ENCODE results near the gene ZNF200. TPM values are rescaled to one million over a fixed set of nuclear protein-coding genes. Genes with fewer than 3 reads are reported as not detected.

The ZNF200 gene
- total and polyA plus RNA-seq, 2 of the 13 experiments (the other 11 are each of a cell fraction or from before 2014, with no cell fraction given): 3.5 to 16.5 TPM

DNA sequence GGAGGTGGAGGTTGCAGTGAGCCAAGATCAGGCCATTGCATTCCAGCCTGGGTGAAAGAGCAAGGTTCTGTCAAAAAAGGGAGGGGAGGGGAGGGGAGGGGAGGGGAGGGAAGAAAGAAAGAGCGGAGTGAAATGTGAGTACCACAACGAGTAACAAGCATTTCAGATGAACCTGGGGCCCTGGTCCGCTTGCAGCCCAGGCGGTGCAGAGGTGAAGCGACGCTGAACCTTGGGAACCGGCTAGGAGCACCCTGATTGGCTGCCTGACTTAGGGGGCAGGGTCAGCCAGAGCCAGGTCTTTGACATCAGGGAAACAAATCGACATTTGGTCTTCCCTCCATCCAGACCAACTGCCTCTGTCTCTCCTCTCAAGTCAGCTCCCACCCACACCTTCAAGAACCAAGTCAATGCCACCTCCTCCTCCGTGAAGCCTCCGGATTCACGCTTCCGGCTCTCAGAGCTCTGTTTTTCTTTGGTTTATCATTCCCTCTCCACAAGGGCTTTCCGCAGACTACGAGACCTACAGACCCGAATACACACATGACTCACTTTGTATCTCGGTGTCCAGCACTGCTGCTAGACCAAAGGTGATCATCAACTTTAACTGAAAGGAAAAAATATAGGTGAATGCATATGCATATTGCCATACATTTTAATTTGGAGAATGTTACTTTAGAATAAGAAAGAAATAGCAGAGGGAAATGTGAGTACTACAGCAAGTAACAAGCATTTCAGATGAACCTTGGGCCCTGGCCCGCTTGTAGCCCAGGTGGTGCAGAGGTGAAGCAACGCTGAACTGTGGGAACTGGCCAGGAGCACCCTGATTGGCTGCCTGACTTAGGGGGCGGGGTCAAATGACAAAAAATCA lies 27.6 kb downstream of the ZNF200 start (continued):
- TF ChIP-seq ZNF30 (CRISPR knock-in tag; IDR thresholded peaks at IDR 0.05) (no peak), ZMAT3 (CRISPR knock-in tag; conservative IDR thresholded peaks at IDR 0.05) (no peak), ISL2 (CRISPR knock-in tag; IDR thresholded peaks at IDR 0.05) (no peak), RCOR2 (CRISPR knock-in tag; IDR thresholded peaks at IDR 0.05) (0 out of 2 replicates have a peak, but pooled peaks have one; percentile 19), TBP (CRISPR knock-in tag; IDR thresholded peaks at IDR 0.05) (no peak), KDM1A (CRISPR knock-in tag; IDR thresholded peaks at IDR 0.05) (no peak), KLF6 (CRISPR knock-in tag; IDR thresholded peaks at IDR 0.05) (no peak), NCOA1 (CRISPR knock-in tag; IDR thresholded peaks at IDR 0.05) (no peak), LCORL (IDR thresholded peaks at IDR 0.05) (no peak), LCORL (CRISPR knock-in tag; IDR thresholded peaks at IDR 0.05) (no peak), ZNF510 (CRISPR knock-in tag; IDR thresholded peaks at IDR 0.05; ENCODE audit: low read depth) (no peak), CHD2 (IDR thresholded peaks at IDR 0.05; ENCODE audit: low read depth, low read length) (no peak), MEF2D (CRISPR knock-in tag; IDR thresholded peaks at IDR 0.05) (no peak), ZFP36 (IDR thresholded peaks at IDR 0.05; ENCODE audit: borderline replicate concordance, low read depth, low read length, partially characterized antibody) (peak; percentile 65), ZFX (CRISPR knock-in tag; IDR thresholded peaks at IDR 0.05; ENCODE audit: low read depth) (peak; percentile 45; the same call in 1 of the 2 replicates), ZNF431 (CRISPR knock-in tag; IDR thresholded peaks at IDR 0.05; ENCODE audit: borderline replicate concordance, low read depth) (no peak), ZFP41 (CRISPR knock-in tag; IDR thresholded peaks at IDR 0.05; ENCODE audit: borderline replicate concordance) (no peak), MIER3 (CRISPR knock-in tag; IDR thresholded peaks at IDR 0.05; ENCODE audit: borderline replicate concordance) (no peak), ZNF430 (CRISPR knock-in tag; IDR thresholded peaks at IDR 0.05) (no peak)
- TF ChIP-seq, protein P1, sequence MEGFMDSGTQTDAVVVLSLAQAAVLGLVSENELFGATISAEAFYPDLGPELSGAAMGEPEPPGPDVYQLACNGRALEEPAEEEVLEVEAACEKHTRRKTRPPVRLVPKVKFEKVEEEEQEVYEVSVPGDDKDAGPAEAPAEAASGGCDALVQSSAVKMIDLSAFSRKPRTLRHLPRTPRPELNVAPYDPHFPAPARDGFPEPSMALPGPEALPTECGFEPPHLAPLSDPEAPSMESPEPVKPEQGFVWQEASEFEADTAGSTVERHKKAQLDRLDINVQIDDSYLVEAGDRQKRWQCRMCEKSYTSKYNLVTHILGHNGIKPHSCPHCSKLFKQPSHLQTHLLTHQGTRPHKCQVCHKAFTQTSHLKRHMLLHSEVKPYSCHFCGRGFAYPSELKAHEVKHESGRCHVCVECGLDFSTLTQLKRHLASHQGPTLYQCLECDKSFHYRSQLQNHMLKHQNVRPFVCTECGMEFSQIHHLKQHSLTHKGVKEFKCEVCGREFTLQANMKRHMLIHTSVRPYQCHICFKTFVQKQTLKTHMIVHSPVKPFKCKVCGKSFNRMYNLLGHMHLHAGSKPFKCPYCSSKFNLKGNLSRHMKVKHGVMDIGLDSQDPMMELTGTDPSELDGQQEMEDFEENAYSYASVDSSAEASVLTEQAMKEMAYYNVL (CRISPR knock-in tag; IDR thresholded peaks at IDR 0.05; ENCODE audit: borderline replicate concordance): no peak
- TF ChIP-seq, protein P2, sequence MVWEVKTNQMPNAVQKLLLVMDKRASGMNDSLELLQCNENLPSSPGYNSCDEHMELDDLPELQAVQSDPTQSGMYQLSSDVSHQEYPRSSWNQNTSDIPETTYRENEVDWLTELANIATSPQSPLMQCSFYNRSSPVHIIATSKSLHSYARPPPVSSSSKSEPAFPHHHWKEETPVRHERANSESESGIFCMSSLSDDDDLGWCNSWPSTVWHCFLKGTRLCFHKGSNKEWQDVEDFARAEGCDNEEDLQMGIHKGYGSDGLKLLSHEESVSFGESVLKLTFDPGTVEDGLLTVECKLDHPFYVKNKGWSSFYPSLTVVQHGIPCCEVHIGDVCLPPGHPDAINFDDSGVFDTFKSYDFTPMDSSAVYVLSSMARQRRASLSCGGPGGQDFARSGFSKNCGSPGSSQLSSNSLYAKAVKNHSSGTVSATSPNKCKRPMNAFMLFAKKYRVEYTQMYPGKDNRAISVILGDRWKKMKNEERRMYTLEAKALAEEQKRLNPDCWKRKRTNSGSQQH (CRISPR knock-in tag; IDR thresholded peaks at IDR 0.05; ENCODE audit: low read depth): no peak
- TF ChIP-seq, protein P3, sequence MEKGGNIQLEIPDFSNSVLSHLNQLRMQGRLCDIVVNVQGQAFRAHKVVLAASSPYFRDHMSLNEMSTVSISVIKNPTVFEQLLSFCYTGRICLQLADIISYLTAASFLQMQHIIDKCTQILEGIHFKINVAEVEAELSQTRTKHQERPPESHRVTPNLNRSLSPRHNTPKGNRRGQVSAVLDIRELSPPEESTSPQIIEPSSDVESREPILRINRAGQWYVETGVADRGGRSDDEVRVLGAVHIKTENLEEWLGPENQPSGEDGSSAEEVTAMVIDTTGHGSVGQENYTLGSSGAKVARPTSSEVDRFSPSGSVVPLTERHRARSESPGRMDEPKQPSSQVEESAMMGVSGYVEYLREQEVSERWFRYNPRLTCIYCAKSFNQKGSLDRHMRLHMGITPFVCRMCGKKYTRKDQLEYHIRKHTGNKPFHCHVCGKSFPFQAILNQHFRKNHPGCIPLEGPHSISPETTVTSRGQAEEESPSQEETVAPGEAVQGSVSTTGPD (CRISPR knock-in tag; IDR thresholded peaks at IDR 0.05): no peak
- TF ChIP-seq, protein P4, sequence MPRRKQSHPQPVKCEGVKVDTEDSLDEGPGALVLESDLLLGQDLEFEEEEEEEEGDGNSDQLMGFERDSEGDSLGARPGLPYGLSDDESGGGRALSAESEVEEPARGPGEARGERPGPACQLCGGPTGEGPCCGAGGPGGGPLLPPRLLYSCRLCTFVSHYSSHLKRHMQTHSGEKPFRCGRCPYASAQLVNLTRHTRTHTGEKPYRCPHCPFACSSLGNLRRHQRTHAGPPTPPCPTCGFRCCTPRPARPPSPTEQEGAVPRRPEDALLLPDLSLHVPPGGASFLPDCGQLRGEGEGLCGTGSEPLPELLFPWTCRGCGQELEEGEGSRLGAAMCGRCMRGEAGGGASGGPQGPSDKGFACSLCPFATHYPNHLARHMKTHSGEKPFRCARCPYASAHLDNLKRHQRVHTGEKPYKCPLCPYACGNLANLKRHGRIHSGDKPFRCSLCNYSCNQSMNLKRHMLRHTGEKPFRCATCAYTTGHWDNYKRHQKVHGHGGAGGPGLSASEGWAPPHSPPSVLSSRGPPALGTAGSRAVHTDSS (CRISPR knock-in tag; conservative IDR thresholded peaks at IDR 0.05): no peak
- TF ChIP-seq, protein P5, sequence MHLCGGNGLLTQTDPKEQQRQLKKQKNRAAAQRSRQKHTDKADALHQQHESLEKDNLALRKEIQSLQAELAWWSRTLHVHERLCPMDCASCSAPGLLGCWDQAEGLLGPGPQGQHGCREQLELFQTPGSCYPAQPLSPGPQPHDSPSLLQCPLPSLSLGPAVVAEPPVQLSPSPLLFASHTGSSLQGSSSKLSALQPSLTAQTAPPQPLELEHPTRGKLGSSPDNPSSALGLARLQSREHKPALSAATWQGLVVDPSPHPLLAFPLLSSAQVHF (CRISPR knock-in tag; IDR thresholded peaks at IDR 0.05): no peak

Data from HepG2 (cell line).